ENCODE measurements around the gene LUZP1. TPM values are rescaled to one million over a fixed set of nuclear protein-coding genes. Genes with fewer than 3 reads are reported as not detected.
"Not testable (repeated sequence)": the region's sequence is repeated elsewhere in the genome, so short reads cannot be mapped to it uniquely, and the experiment has no call there.

Gene LUZP1
- total and polyA plus RNA-seq, 2 experiments from 2014 or later, result 45.7 to 152 TPM

DNA sequence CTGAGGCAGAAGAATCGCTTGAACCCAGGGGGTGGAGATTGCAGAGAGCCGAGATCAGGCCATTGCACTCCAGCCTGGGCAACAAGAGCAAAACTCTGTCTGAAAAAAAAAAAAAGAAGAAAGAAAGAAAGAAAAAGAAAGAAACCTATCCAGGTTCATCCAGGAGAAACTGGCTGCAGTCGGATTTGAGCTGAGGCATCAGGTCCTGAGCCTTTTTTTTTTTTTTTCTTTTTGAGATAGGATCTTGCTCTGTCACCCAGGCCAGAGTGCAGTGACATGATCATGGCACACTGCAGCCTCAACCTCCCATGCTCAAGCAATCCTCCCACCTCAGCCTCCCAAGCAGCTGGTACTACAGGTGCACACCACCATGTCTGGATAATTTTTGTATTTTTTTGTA, 22.5 kb upstream of the LUZP1 start:
- Mint-ChIP-seq H3K4me3 (no peak overlapping the region), H3K36me3 (ENCODE audit: low read depth) (peaks cover 6% of the 10 kb centered on the region; the same call in 1 of the 3 replicates), H3K9me3 (no peaks in the 10 kb centered on the region; the same call in 2 of the 3 replicates), H3K4me1 (no peaks in the 10 kb centered on the region), H3K27ac (no peak overlapping the region), H3K27me3 (ENCODE audit: insufficient read depth, low read depth, poor library complexity) (peaks cover 13% of the 10 kb centered on the region)
- H2AFZ ChIP-seq, result no peak overlapping the region
- no peaks in the 10 kb centered on the region for H3F3A ChIP-seq (replicated peaks; ENCODE audit: low read depth)
- no peaks in the 10 kb centered on the region for H4K20me1 ChIP-seq (replicated peaks; ENCODE audit: insufficient read depth)
- H3K4me2 ChIP-seq, result no peak overlapping the region
- no peaks in the 10 kb centered on the region for H3K79me2 ChIP-seq (replicated peaks; ENCODE audit: insufficient read depth)
- H3K27me3 ChIP-seq (ENCODE audit: insufficient read depth), result no peaks in the 10 kb centered on the region
- TF ChIP-seq STAT1 (IDR thresholded peaks at IDR 0.05; ENCODE audit: unreplicated experiment) (no peak), EZH2phosphoT487 (IDR thresholded peaks at IDR 0.05; ENCODE audit: unreplicated experiment) (no peak), POLR2AphosphoS5 (IDR thresholded peaks at IDR 0.05; ENCODE audit: low read depth) (no peak), JUNB (IDR thresholded peaks at IDR 0.05; ENCODE audit: unreplicated experiment) (no peak), ZNF331 (CRISPR knock-in tag; IDR thresholded peaks at IDR 0.05; ENCODE audit: low read depth) (no peak), CREB1 (CRISPR knock-in tag; IDR thresholded peaks at IDR 0.05; ENCODE audit: low read depth) (no peak), ZNF114 (CRISPR knock-in tag; IDR thresholded peaks at IDR 0.05) (no peak), EZH2 (IDR thresholded peaks at IDR 0.05; ENCODE audit: low read depth, unreplicated experiment) (no peak)
- TF ChIP-seq, protein P1, sequence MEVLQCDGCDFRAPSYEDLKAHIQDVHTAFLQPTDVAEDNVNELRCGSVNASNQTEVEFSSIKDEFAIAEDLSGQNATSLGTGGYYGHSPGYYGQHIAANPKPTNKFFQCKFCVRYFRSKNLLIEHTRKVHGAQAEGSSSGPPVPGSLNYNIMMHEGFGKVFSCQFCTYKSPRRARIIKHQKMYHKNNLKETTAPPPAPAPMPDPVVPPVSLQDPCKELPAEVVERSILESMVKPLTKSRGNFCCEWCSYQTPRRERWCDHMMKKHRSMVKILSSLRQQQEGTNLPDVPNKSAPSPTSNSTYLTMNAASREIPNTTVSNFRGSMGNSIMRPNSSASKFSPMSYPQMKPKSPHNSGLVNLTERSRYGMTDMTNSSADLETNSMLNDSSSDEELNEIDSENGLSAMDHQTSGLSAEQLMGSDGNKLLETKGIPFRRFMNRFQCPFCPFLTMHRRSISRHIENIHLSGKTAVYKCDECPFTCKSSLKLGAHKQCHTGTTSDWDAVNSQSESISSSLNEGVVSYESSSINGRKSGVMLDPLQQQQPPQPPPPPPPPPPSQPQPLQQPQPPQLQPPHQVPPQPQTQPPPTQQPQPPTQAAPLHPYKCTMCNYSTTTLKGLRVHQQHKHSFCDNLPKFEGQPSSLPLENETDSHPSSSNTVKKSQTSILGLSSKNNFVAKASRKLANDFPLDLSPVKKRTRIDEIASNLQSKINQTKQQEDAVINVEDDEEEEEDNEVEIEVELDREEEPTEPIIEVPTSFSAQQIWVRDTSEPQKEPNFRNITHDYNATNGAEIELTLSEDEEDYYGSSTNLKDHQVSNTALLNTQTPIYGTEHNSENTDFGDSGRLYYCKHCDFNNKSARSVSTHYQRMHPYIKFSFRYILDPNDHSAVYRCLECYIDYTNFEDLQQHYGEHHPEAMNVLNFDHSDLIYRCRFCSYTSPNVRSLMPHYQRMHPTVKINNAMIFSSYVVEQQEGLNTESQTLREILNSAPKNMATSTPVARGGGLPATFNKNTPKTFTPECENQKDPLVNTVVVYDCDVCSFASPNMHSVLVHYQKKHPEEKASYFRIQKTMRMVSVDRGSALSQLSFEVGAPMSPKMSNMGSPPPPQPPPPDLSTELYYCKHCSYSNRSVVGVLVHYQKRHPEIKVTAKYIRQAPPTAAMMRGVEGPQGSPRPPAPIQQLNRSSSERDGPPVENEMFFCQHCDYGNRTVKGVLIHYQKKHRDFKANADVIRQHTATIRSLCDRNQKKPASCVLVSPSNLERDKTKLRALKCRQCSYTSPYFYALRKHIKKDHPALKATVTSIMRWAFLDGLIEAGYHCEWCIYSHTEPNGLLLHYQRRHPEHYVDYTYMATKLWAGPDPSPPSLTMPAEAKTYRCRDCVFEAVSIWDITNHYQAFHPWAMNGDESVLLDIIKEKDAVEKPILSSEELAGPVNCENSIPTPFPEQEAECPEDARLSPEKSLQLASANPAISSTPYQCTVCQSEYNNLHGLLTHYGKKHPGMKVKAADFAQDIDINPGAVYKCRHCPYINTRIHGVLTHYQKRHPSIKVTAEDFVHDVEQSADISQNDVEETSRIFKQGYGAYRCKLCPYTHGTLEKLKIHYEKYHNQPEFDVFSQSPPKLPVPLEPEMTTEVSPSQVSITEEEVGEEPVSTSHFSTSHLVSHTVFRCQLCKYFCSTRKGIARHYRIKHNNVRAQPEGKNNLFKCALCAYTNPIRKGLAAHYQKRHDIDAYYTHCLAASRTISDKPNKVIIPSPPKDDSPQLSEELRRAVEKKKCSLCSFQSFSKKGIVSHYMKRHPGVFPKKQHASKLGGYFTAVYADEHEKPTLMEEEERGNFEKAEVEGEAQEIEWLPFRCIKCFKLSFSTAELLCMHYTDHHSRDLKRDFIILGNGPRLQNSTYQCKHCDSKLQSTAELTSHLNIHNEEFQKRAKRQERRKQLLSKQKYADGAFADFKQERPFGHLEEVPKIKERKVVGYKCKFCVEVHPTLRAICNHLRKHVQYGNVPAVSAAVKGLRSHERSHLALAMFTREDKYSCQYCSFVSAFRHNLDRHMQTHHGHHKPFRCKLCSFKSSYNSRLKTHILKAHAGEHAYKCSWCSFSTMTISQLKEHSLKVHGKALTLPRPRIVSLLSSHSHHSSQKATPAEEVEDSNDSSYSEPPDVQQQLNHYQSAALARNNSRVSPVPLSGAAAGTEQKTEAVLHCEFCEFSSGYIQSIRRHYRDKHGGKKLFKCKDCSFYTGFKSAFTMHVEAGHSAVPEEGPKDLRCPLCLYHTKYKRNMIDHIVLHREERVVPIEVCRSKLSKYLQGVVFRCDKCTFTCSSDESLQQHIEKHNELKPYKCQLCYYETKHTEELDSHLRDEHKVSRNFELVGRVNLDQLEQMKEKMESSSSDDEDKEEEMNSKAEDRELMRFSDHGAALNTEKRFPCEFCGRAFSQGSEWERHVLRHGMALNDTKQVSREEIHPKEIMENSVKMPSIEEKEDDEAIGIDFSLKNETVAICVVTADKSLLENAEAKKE (CRISPR knock-in tag; IDR thresholded peaks at IDR 0.05), result no peak
- TF ChIP-seq, protein P2, sequence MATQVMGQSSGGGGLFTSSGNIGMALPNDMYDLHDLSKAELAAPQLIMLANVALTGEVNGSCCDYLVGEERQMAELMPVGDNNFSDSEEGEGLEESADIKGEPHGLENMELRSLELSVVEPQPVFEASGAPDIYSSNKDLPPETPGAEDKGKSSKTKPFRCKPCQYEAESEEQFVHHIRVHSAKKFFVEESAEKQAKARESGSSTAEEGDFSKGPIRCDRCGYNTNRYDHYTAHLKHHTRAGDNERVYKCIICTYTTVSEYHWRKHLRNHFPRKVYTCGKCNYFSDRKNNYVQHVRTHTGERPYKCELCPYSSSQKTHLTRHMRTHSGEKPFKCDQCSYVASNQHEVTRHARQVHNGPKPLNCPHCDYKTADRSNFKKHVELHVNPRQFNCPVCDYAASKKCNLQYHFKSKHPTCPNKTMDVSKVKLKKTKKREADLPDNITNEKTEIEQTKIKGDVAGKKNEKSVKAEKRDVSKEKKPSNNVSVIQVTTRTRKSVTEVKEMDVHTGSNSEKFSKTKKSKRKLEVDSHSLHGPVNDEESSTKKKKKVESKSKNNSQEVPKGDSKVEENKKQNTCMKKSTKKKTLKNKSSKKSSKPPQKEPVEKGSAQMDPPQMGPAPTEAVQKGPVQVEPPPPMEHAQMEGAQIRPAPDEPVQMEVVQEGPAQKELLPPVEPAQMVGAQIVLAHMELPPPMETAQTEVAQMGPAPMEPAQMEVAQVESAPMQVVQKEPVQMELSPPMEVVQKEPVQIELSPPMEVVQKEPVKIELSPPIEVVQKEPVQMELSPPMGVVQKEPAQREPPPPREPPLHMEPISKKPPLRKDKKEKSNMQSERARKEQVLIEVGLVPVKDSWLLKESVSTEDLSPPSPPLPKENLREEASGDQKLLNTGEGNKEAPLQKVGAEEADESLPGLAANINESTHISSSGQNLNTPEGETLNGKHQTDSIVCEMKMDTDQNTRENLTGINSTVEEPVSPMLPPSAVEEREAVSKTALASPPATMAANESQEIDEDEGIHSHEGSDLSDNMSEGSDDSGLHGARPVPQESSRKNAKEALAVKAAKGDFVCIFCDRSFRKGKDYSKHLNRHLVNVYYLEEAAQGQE (IDR thresholded peaks at IDR 0.05; ENCODE audit: unreplicated experiment), result no peak
- TF ChIP-seq, protein P3, sequence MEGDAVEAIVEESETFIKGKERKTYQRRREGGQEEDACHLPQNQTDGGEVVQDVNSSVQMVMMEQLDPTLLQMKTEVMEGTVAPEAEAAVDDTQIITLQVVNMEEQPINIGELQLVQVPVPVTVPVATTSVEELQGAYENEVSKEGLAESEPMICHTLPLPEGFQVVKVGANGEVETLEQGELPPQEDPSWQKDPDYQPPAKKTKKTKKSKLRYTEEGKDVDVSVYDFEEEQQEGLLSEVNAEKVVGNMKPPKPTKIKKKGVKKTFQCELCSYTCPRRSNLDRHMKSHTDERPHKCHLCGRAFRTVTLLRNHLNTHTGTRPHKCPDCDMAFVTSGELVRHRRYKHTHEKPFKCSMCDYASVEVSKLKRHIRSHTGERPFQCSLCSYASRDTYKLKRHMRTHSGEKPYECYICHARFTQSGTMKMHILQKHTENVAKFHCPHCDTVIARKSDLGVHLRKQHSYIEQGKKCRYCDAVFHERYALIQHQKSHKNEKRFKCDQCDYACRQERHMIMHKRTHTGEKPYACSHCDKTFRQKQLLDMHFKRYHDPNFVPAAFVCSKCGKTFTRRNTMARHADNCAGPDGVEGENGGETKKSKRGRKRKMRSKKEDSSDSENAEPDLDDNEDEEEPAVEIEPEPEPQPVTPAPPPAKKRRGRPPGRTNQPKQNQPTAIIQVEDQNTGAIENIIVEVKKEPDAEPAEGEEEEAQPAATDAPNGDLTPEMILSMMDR (conservative IDR thresholded peaks at IDR 0.05; ENCODE audit: low read depth in 2 of 2), result no peak
- no peak overlapping the region for H3K27ac ChIP-seq (ENCODE audit: low read depth)
- ATAC-seq (no peak), DNase-seq (ENCODE audit: low spot score) (no peak)
- no peaks in the 10 kb centered on the region for H3K36me3 ChIP-seq (ENCODE audit: insufficient read depth)
- H3K4me3 ChIP-seq, result no peak overlapping the region
- H3K4me1 ChIP-seq (ENCODE audit: insufficient read depth), result no peaks in the 10 kb centered on the region
- H3K9me2 ChIP-seq (ENCODE audit: insufficient read depth), result no peaks in the 10 kb centered on the region

DNA sequence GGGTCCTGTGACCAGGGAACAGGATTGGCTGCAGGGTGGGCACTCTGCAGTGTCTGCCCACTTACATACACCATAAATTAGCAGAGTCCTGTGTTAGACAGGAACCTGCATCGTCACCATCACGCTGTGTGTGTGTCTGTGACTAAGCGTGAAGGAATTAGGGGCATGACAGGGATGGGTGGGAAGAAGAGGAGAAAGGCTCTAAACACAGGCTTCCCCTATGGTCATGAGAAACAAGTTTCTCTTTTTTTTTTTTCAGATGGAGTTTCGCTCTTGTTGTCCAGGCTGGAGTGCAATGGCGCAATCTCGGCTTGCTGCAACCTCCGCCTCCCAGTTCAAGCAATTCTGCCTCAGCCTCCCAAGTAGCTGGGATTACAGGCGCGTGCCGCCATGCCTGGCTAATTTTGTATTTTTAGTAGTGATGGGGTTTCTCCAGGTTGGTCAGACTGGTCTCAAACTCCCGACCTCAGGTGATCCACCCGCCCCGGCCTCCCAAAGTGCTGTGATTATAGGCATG, 20.3 kb upstream of the LUZP1 start:
- not testable (repeated sequence) for H3K9me2 ChIP-seq (ENCODE audit: insufficient read depth); ATAC-seq; H3K27ac Mint-ChIP-seq; H3K36me3 ChIP-seq (ENCODE audit: insufficient read depth); H3K4me2 ChIP-seq; H3K4me3 ChIP-seq; H3K4me1 Mint-ChIP-seq; H3K36me3 Mint-ChIP-seq (ENCODE audit: low read depth); H4K20me1 ChIP-seq (replicated peaks; ENCODE audit: insufficient read depth); H3K79me2 ChIP-seq (replicated peaks; ENCODE audit: insufficient read depth); H3K4me3 Mint-ChIP-seq; H3F3A ChIP-seq (replicated peaks; ENCODE audit: low read depth); H3K9me3 Mint-ChIP-seq; H3K27ac ChIP-seq (ENCODE audit: low read depth); H3K27me3 ChIP-seq (ENCODE audit: insufficient read depth); DNase-seq (ENCODE audit: low spot score); H3K4me1 ChIP-seq (ENCODE audit: insufficient read depth); H2AFZ ChIP-seq
- H3K27me3 Mint-ChIP-seq (ENCODE audit: insufficient read depth, low read depth, poor library complexity), result peaks cover 11% of the 10 kb centered on the region

Measured in GM23338 (cell line).